IMR-90 (cell line): Measurements from ENCODE around the gene ADGRD1. TPM values are rescaled to one million over a fixed set of nuclear protein-coding genes. Genes with fewer than 3 reads are reported as not detected.

Experiments used
- ATAC-seq: fragments of 200-7000 bp; cut with Tn5 transposase; 2 replicates; pipeline ENCODE4 v1.9.1; 2020; ENCODE audit warnings: low read depth, mild to moderate bottlenecking, moderate library complexity
- BruUV-seq: library from RNA; stranded (reverse); fragments of 400-500 nt; replicated peaks from 2 replicates; lab custom pipeline; 2021; lab: Mats Ljungman, UMichigan
- CTCF ChIA-PET: fragments of 300-600 bp; formaldehyde crosslinking; extraction: SDS; loops from one replicate; lab custom pipeline; 2021; ENCODE audit warnings: antibody characterized with exemption; lab: Yijun Ruan, JAX
- POLR2A ChIA-PET: fragments of 300-600 bp; sonication (Branson Sonifier 250); formaldehyde crosslinking; loops from one replicate; lab custom pipeline; 2022; ENCODE audit warnings: antibody characterized with exemption; ENCODE audit not compliant: unreplicated experiment; lab: Charles Lee
- DNase-seq: peaks from one replicate; pipeline ENCODE4 v3.0.0; 2013
- H2AFZ ChIP-seq: replicated peaks from 2 replicates; pipeline ENCODE3; 2013; ENCODE audit warnings: low read length, mild to moderate bottlenecking; ENCODE audit not compliant: poor library complexity
- H2AK5ac ChIP-seq: 2 replicates; pipeline ENCODE4 v1.6.1; 2013; ENCODE audit warnings: low read depth, low read length, inconsistent platforms
- H2AK9ac ChIP-seq: replicated peaks from 2 replicates; pipeline ENCODE3; 2013; ENCODE audit warnings: mild to moderate bottlenecking, low read depth, low read length, moderate library complexity; ENCODE audit not compliant: poor library complexity
- H2BK120ac ChIP-seq: 2 replicates; pipeline ENCODE4 v1.6.1; 2013; ENCODE audit warnings: low read depth, low read length, inconsistent platforms
- H2BK15ac ChIP-seq: 3 replicates; pipeline ENCODE4 v1.6.1; 2013; ENCODE audit warnings: low read depth, low read length, inconsistent platforms
- H2BK20ac ChIP-seq: 2 replicates; pipeline ENCODE4 v1.6.1; 2013; ENCODE audit warnings: low read depth, mild to moderate bottlenecking, inconsistent platforms, low read length, moderate library complexity
- H2BK5ac ChIP-seq: 2 replicates; pipeline ENCODE4 v1.6.1; 2013; ENCODE audit warnings: mild to moderate bottlenecking, low read depth, low read length, inconsistent platforms; ENCODE audit not compliant: poor library complexity, severe bottlenecking
- H3K14ac ChIP-seq: replicated peaks from 2 replicates; pipeline ENCODE4 v1.6.1; 2013; ENCODE audit warnings: low read depth, low read length, inconsistent platforms
- H3K18ac ChIP-seq: 2 replicates; pipeline ENCODE4 v1.6.1; 2013; ENCODE audit warnings: low read depth, low read length, control low read depth
- H3K23ac ChIP-seq: 2 replicates; pipeline ENCODE4 v1.6.1; 2013; ENCODE audit warnings: low read depth, low read length, inconsistent platforms
- H3K27ac ChIP-seq: 2 replicates; pipeline ENCODE4 v1.5.1; 2013; ENCODE audit warnings: mild to moderate bottlenecking, control low read depth, low read length; ENCODE audit not compliant: insufficient read depth
- H3K27me3 ChIP-seq: 2 replicates; pipeline ENCODE4 v1.6.1; 2013; ENCODE audit warnings: low read length; ENCODE audit not compliant: control insufficient read depth, insufficient read depth
- H3K36me3 ChIP-seq: 2 replicates; pipeline ENCODE4 v1.6.1; 2013; ENCODE audit warnings: low read length, mixed read lengths; ENCODE audit not compliant: control insufficient read depth, insufficient read depth
- H3K4ac ChIP-seq: 2 replicates; pipeline ENCODE4 v1.6.1; 2013; ENCODE audit warnings: low read depth, low read length, inconsistent platforms
- H3K4me1 ChIP-seq: 2 replicates; pipeline ENCODE4 v1.6.1; 2013; ENCODE audit warnings: low read length, mixed read lengths; ENCODE audit not compliant: control insufficient read depth, insufficient read depth
- H3K4me2 ChIP-seq: 2 replicates; pipeline ENCODE4 v1.6.1; 2013; ENCODE audit warnings: low read depth, mild to moderate bottlenecking, control low read depth, low read length, moderate library complexity
- H3K4me3 ChIP-seq: 2 replicates; pipeline ENCODE4 v1.5.1; 2013; ENCODE audit warnings: low read depth, mild to moderate bottlenecking, control low read depth, low read length, moderate library complexity; ENCODE audit not compliant: insufficient read depth
- H3K56ac ChIP-seq: 2 replicates; pipeline ENCODE4 v1.6.1; 2013; ENCODE audit warnings: low read length, inconsistent platforms; ENCODE audit not compliant: insufficient read depth; ENCODE audit errors: extremely low read depth
- H3K79me1 ChIP-seq, 2 experiments: 2 replicates each; pipeline ENCODE4 v1.6.1; 2013; ENCODE audit warnings: low read length in 2 of 2, inconsistent platforms in 1 of 2, low read depth in 1 of 2
- H3K9ac ChIP-seq: 2 replicates; pipeline ENCODE4 v1.6.1; 2013; ENCODE audit warnings: low read depth, low read length, control low read depth
- H3K9me1 ChIP-seq: 2 replicates; pipeline ENCODE4 v1.6.1; 2013; ENCODE audit warnings: low read length, inconsistent platforms; ENCODE audit not compliant: insufficient read depth
- H3K9me3 ChIP-seq: 2 replicates; pipeline ENCODE4 v1.6.1; 2013; ENCODE audit warnings: low read length; ENCODE audit not compliant: control insufficient read depth, insufficient read depth
- H4K20me1 ChIP-seq: 2 replicates; pipeline ENCODE4 v1.6.1; 2013; ENCODE audit warnings: low read length, inconsistent platforms; ENCODE audit not compliant: insufficient read depth
- H4K5ac ChIP-seq: 2 replicates; pipeline ENCODE4 v1.6.1; 2013; ENCODE audit warnings: mild to moderate bottlenecking, low read depth, low read length, control low read depth
- H4K8ac ChIP-seq, 2 experiments: 2 replicates each; pipeline ENCODE4 v1.6.1; 2013; ENCODE audit warnings: low read depth in 2 of 2, low read length in 2 of 2, control low read depth in 1 of 2, inconsistent platforms in 1 of 2
- H4K91ac ChIP-seq: 2 replicates; pipeline ENCODE4 v1.6.1; 2013; ENCODE audit warnings: low read depth, low read length, inconsistent platforms; ENCODE audit not compliant: insufficient read depth
- BHLHE40 ChIP-seq: fragments of 150-350 bp; IDR thresholded peaks from 2 replicates; pipeline ENCODE4 v1.6.1; 2016; ENCODE audit warnings: mild to moderate bottlenecking, low read depth, low read length
- CEBPB ChIP-seq: IDR thresholded peaks from 2 replicates; pipeline ENCODE4 v1.6.1; 2012; ENCODE audit warnings: low read depth, low read length, improper control_type of control experiment
- CHD1 ChIP-seq: IDR thresholded peaks from 2 replicates; pipeline ENCODE4 v1.6.1; 2012; ENCODE audit warnings: low read depth, low read length, improper control_type of control experiment
- CTCF ChIP-seq: conservative IDR thresholded peaks from 2 replicates; pipeline ENCODE4 v1.5.1; 2012; ENCODE audit warnings: mild to moderate bottlenecking, low read depth, low read length, improper control_type of control experiment
- FOS ChIP-seq: fragments of 150-350 bp; IDR thresholded peaks from 2 replicates; pipeline ENCODE4 v1.6.1; 2016; ENCODE audit warnings: low read depth, low read length
- MAFK ChIP-seq: IDR thresholded peaks from 2 replicates; pipeline ENCODE4 v1.6.1; 2012; ENCODE audit warnings: low read depth, low read length, improper control_type of control experiment
- MAZ ChIP-seq: IDR thresholded peaks from 2 replicates; pipeline ENCODE4 v1.6.1; 2012; ENCODE audit warnings: low read depth, mild to moderate bottlenecking, low read length, improper control_type of control experiment, moderate library complexity, borderline replicate concordance
- MXI1 ChIP-seq: IDR thresholded peaks from 2 replicates; pipeline ENCODE4 v1.6.1; 2012; ENCODE audit warnings: low read depth, mild to moderate bottlenecking, low read length, moderate library complexity, borderline replicate concordance
- NFE2L2 ChIP-seq: fragments of 150-350 bp; IDR thresholded peaks from 2 replicates; pipeline ENCODE4 v1.6.1; 2016; ENCODE audit warnings: low read depth, mild to moderate bottlenecking, low read length
- POLR2A ChIP-seq: IDR thresholded peaks from 2 replicates; pipeline ENCODE4 v1.6.1; 2012; ENCODE audit warnings: mild to moderate bottlenecking, low read depth, low read length
- RAD21 ChIP-seq: IDR thresholded peaks from 2 replicates; pipeline ENCODE4 v1.6.1; 2012; ENCODE audit warnings: low read length, improper control_type of control experiment
- RCOR1 ChIP-seq: IDR thresholded peaks from 2 replicates; pipeline ENCODE4 v1.6.1; 2012; ENCODE audit warnings: mild to moderate bottlenecking, low read length, improper control_type of control experiment; ENCODE audit not compliant: insufficient replicate concordance
- RFX5 ChIP-seq: IDR thresholded peaks from 2 replicates; pipeline ENCODE4 v1.8.0; 2012; ENCODE audit warnings: low read depth, mild to moderate bottlenecking, low read length, moderate library complexity
- SMC3 ChIP-seq: fragments of 150-350 bp; IDR thresholded peaks from 2 replicates; pipeline ENCODE4 v1.6.1; 2016; ENCODE audit warnings: low read depth, mild to moderate bottlenecking, antibody characterized with exemption, low read length, moderate library complexity
- USF2 ChIP-seq: fragments of 150-350 bp; IDR thresholded peaks from 2 replicates; pipeline ENCODE4 v1.6.1; 2017; ENCODE audit warnings: mild to moderate bottlenecking, antibody characterized with exemption, low read length, low read depth
- WGBS, 2 experiments: methylation state at CpG; one replicate each; pipeline versions ENCODE4 v1.1.5 to v1.1.7; 2013; ENCODE audit warnings: missing lambda C conversion rate in 2 of 2; ENCODE audit not compliant: insufficient read length in 1 of 2; ENCODE audit errors: extremely low coverage in 2 of 2; 5-methylcytosine and 5-hydroxymethylcytosine counted together
- dilution Hi-C: fragments of 300-500 bp; cut with HindIII; formaldehyde crosslinking; loops from one replicate; pipeline ENCODE4 v1.14.3; 2018; ENCODE audit warnings: low sequenced_read_pairs; ENCODE audit not compliant: unreplicated experiment
- in situ Hi-C: fragments of 300-500 bp; cut with MboI; formaldehyde crosslinking; loops from 3 replicates; pipeline ENCODE4 v1.14.3; 2019; ENCODE audit warnings: low sequenced_read_pairs, inconsistent platforms, mixed read lengths
- intact Hi-C: fragments of 100-400 bp; cut with micrococcal nuclease; formaldehyde crosslinking; loops from 2 replicates; pipeline ENCODE4 v1.10.0; 2022
- polyA plus RNA-seq, 3 experiments: library from polyadenylated mRNA; depleted of rRNA; stranded (reverse); fragments of >200 nt; gene quantifications; 2 replicates each; pipeline ENCODE4 v1.2.3, GENCODE V29; 2012; ENCODE audit warnings: low replicate concordance in 1 of 3
- total RNA-seq: library from RNA; depleted of rRNA; stranded (reverse); fragments of >200 nt; gene quantifications from 2 replicates; pipeline ENCODE4 v1.2.3, GENCODE V29; 2012
- TF ChIP-seq, protein P1 (sequence below): fragments of 150-350 bp; IDR thresholded peaks from 2 replicates; pipeline ENCODE4 v1.6.1; 2016; ENCODE audit warnings: low read depth, mild to moderate bottlenecking, low read length, moderate library complexity, borderline replicate concordance

Gene ADGRD1
- total and polyA plus RNA-seq, 2 of the 4 experiments (the other 2 are of a cell fraction), result not detected

DNA sequence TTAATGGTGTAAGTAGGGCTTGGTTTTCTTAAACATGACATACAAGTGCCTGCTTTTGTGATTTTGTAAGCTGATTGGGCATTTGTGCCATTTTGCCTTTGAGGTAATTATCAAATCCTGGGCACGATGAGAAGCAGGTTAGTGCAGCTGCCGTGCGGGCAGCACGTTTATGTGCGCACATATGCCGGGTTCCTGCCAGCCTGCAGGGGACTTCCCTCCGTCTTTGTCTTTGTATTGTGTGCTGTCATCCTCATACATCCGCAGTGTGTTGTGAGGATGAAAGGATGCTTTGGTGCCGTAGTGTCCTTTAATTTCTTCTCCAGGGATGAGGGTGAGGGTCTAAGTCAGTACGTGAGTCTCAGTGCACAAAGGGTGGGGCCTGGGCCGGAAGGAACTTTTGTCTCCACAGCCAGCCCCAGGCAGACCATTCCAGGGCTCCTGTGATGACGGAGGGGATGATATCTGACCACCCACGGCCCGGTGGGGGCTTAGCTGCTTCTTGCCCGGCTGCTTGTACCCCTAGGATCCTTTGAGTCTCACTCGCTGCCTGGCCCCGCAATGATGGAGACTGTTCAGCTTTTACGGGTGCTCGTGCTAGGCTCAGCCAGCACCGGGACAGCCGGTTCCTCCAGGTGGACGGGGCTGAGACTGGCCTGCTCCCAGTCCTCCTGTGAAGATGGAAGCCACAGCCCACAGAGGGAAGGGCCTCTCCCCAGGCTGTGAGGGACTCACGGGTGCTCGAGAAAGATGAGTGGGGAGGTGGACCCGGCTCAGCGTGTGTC, 54.6 kb downstream of the ADGRD1 start:
- H3K18ac ChIP-seq, result no peak overlapping the region
- no peak overlapping the region for H3K4me3 ChIP-seq
- H3K56ac ChIP-seq, result no peak overlapping the region
- H2AK5ac ChIP-seq, result no peak overlapping the region
- H4K20me1 ChIP-seq, result no peaks in the 10 kb centered on the region
- no TSS peak for BruUV-seq
- DNase-seq (no peak), ATAC-seq (no peak)
- H4K5ac ChIP-seq, result no peak overlapping the region
- no peak overlapping the region for H3K9ac ChIP-seq
- H3K36me3 ChIP-seq, result no peaks in the 10 kb centered on the region
- CTCF ChIA-PET, result no interaction called here
- no peaks in the 10 kb centered on the region for H3K9me1 ChIP-seq
- POLR2A ChIA-PET, result no interaction called here
- no peaks in the 10 kb centered on the region for H3K79me1 ChIP-seq
- no peak overlapping the region for H3K14ac ChIP-seq
- H4K91ac ChIP-seq, result no peak overlapping the region
- no peaks in the 10 kb centered on the region for H3K27me3 ChIP-seq
- WGBS, 2 experiments, result 78% methylated on average over 15 of the region's 26 CpGs; no CpG with 5 or more reads in 1 of the 2 experiments
- intact Hi-C loops, result no loop called here
- no peak overlapping the region for H2BK5ac ChIP-seq
- in situ Hi-C loops, result no loop called here
- dilution Hi-C loops, result no loop called here
- H4K8ac ChIP-seq, result no peak overlapping the region
- no peak overlapping the region for H3K23ac ChIP-seq
- no peak overlapping the region for H2AK9ac ChIP-seq
- H3K4me1 ChIP-seq, result no peaks in the 10 kb centered on the region
- H2AFZ ChIP-seq, result no peak overlapping the region
- H2BK20ac ChIP-seq, result no peak overlapping the region
- no peak overlapping the region for H3K4me2 ChIP-seq
- H3K27ac ChIP-seq, result no peak overlapping the region
- H3K4ac ChIP-seq, result no peak overlapping the region
- no peak overlapping the region for H2BK15ac ChIP-seq
- peaks cover 40% of the 10 kb centered on the region for H3K9me3 ChIP-seq
- H2BK120ac ChIP-seq, result no peak overlapping the region
- no peak for TF ChIP-seq RCOR1
- no peak for TF ChIP-seq FOS
- TF ChIP-seq MAFK, result no peak
- no peak for TF ChIP-seq RFX5
- no peak for TF ChIP-seq POLR2A
- no peak for TF ChIP-seq BHLHE40
- no peak for TF ChIP-seq USF2
- TF ChIP-seq NFE2L2, result no peak
- TF ChIP-seq MAZ, result no peak
- TF ChIP-seq, protein P1, sequence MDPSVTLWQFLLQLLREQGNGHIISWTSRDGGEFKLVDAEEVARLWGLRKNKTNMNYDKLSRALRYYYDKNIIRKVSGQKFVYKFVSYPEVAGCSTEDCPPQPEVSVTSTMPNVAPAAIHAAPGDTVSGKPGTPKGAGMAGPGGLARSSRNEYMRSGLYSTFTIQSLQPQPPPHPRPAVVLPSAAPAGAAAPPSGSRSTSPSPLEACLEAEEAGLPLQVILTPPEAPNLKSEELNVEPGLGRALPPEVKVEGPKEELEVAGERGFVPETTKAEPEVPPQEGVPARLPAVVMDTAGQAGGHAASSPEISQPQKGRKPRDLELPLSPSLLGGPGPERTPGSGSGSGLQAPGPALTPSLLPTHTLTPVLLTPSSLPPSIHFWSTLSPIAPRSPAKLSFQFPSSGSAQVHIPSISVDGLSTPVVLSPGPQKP, result no peak
- no peak for TF ChIP-seq SMC3
- no peak for TF ChIP-seq CTCF
- TF ChIP-seq CEBPB, result no peak
- no peak for TF ChIP-seq RAD21
- no peak for TF ChIP-seq MXI1
- TF ChIP-seq CHD1, result no peak
